ENCODE data around the gene DPF3. TPM values are rescaled to one million over a fixed set of nuclear protein-coding genes. Genes with fewer than 3 reads are reported as not detected.

DPF3 gene
- total and polyA plus RNA-seq, 9 of the 15 experiments (the other 6 are each of a cell fraction or from before 2014, with no cell fraction given), result 0.21 to 4.9 (median 1.2) TPM

GRCh38 chr14:72888192-72888591, 5.7 kb downstream of the DPF3 start:
- FAIRE-seq, result no peak
- ChIA-PET CTCF (ENCODE audit: low intra/inter-chr PET ratio) (no interaction called here), POLR2A (interaction anchor here (0.7 kb wide), 1 partner anchor 20 kb away, joined by 3 read pairs; no protein-coding TSS in a partner anchor)
- H3K4me2 ChIP-seq (ENCODE audit: insufficient read depth, low read length), result no peak overlapping the region
- no peak for DNase-seq (ENCODE audit: extremely low read depth in 1 of 4, low spot score in 3 of 4)
- no peak for TF ChIP-seq SMARCE1 (IDR thresholded peaks at IDR 0.05)
- no peak for TF ChIP-seq DIDO1 (tag; IDR thresholded peaks at IDR 0.05; ENCODE audit: low read depth)
- no peak for TF ChIP-seq ZNF830 (CRISPR knock-in tag; IDR thresholded peaks at IDR 0.05)
- TF ChIP-seq CBX1 (IDR thresholded peaks at IDR 0.05; ENCODE audit: low read depth), result no peak
- TF ChIP-seq NCOA2 (IDR thresholded peaks at IDR 0.05; ENCODE audit: partially characterized antibody in 2 of 2), result no peak
- TF ChIP-seq DLX4 (CRISPR knock-in tag; IDR thresholded peaks at IDR 0.05), result no peak
- no peak for TF ChIP-seq MTA1 (IDR thresholded peaks at IDR 0.05; ENCODE audit: borderline replicate concordance)
- no peak for TF ChIP-seq PTBP1 (IDR thresholded peaks at IDR 0.05; ENCODE audit: low read depth, low read length)
- no peak for TF ChIP-seq CHD4 (IDR thresholded peaks at IDR 0.05; ENCODE audit: insufficient read depth, insufficient replicate concordance, low read depth, low read length, poor library complexity, severe bottlenecking)
- TF ChIP-seq GTF2A2 (tag; IDR thresholded peaks at IDR 0.05), result no peak
- TF ChIP-seq THAP12 (CRISPR knock-in tag; IDR thresholded peaks at IDR 0.05), result no peak
- TF ChIP-seq SRSF1 (IDR thresholded peaks at IDR 0.05; ENCODE audit: low read depth, low read length), result no peak
- TF ChIP-seq CEBPG (CRISPR knock-in tag; IDR thresholded peaks at IDR 0.05), result no peak
- no peak for TF ChIP-seq CEBPG (tag; conservative IDR thresholded peaks at IDR 0.05 in 1 of 2, IDR thresholded peaks at IDR 0.05 in 1 of 2)
- TF ChIP-seq ARHGAP35 (IDR thresholded peaks at IDR 0.05; ENCODE audit: partially characterized antibody), result no peak
- in situ Hi-C loops (cut with MboI) (no loop called here), intact Hi-C loops (cut with micrococcal nuclease) (no loop called here)
- H3K4me1 ChIP-seq (replicated peaks in 1 of 2; ENCODE audit: control insufficient read depth in 2 of 2, insufficient read depth in 2 of 2, low read length in 2 of 2), result peaks cover 0 to 14% of the 10 kb centered on the region in 2 experiments; a peak in 3 of 5 replicates
- ATAC-seq, result no peak
- no peak overlapping the region for H3K9ac ChIP-seq (ENCODE audit: insufficient read depth in 1 of 2, low read depth in 2 of 2, low read length in 2 of 2)
- H4K20me1 ChIP-seq (replicated peaks; ENCODE audit: control insufficient read depth, insufficient read depth, low read length), result no peaks in the 10 kb centered on the region
- no peak overlapping the region for H3K27ac ChIP-seq (ENCODE audit: extremely low read depth, low read depth, low read length)
- no peaks in the 10 kb centered on the region for H3K36me3 ChIP-seq (ENCODE audit: control insufficient read depth, insufficient read depth, low read length)
- H2AFZ ChIP-seq (ENCODE audit: low read depth, low read length), result no peak overlapping the region
- 58% methylated on average over 2 of the region's 2 CpGs for WGBS (ENCODE audit: insufficient coverage, low coverage, missing lambda C conversion rate)
- peaks cover 0 to 9% of the 10 kb centered on the region in 2 experiments; a peak in 3 of 5 replicates for H3K27me3 ChIP-seq (ENCODE audit: control insufficient read depth in 2 of 2, insufficient read depth in 2 of 2, low read length in 2 of 2)
- no peaks in the 10 kb centered on the region for H3K9me1 ChIP-seq (ENCODE audit: control insufficient read depth, insufficient read depth, low read length)
- H3K79me2 ChIP-seq (ENCODE audit: control insufficient read depth, insufficient read depth, low read length), result no peaks in the 10 kb centered on the region
- H3K9me3 ChIP-seq (replicated peaks; ENCODE audit: control insufficient read depth, insufficient read depth, low read depth, low read length), result no peaks in the 10 kb centered on the region
- no TSS peak for BruUV-seq (replicated peaks)
- H3K4me3 ChIP-seq, result no peak overlapping the region

Measured in K562 (cell line).